GM13976 (cell line): ENCODE data around the gene PLLP.

Source experiments
- DNase-seq: peaks from one replicate; pipeline ENCODE4 v3.0.0; 2012; ENCODE audit warnings: low spot score
- in situ Hi-C: fragments of 300-500 bp; cut with MboI; formaldehyde crosslinking; loops from one replicate; pipeline ENCODE4 v1.12.0; 2022; ENCODE audit warnings: low sequenced_read_pairs, mixed read lengths, inconsistent platforms; ENCODE audit not compliant: unreplicated experiment
- TF ChIP-seq, protein P1 (sequence below): IDR thresholded peaks from 2 replicates; pipeline ENCODE4 v1.5.1; 2012; ENCODE audit warnings: borderline replicate concordance, mild to moderate bottlenecking; ENCODE audit not compliant: insufficient read depth; ENCODE audit errors: extremely low read depth, missing control alignments, control extremely low read depth

Gene PLLP

DNA sequence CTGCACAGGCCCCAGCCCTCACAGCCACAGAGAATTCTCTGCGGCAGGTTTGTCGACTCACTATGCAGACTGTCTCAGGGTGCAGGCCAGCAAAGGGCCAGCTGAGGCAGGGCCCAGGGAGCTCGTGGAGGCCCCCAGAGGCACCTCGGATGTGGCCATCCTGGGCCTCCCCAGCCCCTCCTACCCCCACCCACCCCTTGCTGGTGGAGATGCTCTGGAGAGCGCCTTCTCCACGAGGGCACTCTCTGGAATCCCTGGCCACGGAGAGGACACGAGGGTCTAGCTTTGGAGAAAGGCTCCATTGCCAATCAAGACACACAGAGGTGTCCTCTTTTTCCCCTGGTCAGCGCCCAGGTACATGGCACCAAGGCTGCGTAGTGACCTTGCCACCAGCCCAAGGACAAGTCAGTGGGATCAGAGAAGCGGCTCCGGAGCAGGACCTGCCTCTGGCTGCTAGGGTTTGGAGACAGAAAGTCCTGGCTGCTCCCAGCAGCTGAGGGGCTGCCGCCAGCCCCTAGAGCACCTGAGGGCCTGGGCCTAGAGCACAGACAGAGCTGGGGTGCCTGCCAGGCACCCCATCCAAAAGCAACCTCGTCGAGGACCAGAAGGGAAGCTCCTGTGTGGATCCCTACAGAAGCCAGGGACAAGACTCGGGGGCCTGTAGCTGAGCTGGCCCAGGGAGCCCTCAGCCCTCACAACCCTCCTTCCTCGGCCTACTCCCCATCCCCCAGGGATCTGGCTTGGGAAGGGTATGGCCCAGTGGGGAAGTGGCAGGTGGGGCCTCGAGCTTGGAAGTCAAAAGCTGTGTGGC is 20.7 kb downstream of the PLLP start:
- in situ Hi-C loops = no loop called here
- TF ChIP-seq, protein P1, sequence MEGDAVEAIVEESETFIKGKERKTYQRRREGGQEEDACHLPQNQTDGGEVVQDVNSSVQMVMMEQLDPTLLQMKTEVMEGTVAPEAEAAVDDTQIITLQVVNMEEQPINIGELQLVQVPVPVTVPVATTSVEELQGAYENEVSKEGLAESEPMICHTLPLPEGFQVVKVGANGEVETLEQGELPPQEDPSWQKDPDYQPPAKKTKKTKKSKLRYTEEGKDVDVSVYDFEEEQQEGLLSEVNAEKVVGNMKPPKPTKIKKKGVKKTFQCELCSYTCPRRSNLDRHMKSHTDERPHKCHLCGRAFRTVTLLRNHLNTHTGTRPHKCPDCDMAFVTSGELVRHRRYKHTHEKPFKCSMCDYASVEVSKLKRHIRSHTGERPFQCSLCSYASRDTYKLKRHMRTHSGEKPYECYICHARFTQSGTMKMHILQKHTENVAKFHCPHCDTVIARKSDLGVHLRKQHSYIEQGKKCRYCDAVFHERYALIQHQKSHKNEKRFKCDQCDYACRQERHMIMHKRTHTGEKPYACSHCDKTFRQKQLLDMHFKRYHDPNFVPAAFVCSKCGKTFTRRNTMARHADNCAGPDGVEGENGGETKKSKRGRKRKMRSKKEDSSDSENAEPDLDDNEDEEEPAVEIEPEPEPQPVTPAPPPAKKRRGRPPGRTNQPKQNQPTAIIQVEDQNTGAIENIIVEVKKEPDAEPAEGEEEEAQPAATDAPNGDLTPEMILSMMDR = no peak
- DNase-seq = no peak

- TF ChIP-seq, protein P1 = no peak
- in situ Hi-C loops = no loop called here
- no peak for DNase-seq
These were observed 21.5 kb downstream of the PLLP start for GRCh38 chr16:57262841-57263540.

DNA sequence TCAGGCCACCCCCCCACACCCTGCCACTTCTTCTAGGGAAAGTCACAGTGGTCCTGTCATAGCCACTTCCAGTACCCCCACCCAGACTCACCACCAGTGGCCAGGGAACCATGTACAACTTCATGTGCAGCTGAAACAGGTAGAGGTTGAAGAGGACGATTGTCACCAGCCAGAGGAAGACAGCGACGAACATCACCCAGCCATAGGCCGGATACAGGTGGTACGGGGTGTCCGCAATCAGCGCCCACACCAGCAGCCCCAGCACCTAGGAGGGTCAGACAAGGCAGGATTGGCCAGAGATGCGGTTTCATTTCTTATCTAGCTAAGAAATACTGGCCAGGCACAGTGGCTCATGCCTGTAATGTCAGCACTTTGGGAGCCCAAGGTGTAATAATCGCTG is 22.7 kb downstream of the PLLP start:
- TF ChIP-seq, protein P1 = no peak
- in situ Hi-C loops = no loop called here

DNA sequence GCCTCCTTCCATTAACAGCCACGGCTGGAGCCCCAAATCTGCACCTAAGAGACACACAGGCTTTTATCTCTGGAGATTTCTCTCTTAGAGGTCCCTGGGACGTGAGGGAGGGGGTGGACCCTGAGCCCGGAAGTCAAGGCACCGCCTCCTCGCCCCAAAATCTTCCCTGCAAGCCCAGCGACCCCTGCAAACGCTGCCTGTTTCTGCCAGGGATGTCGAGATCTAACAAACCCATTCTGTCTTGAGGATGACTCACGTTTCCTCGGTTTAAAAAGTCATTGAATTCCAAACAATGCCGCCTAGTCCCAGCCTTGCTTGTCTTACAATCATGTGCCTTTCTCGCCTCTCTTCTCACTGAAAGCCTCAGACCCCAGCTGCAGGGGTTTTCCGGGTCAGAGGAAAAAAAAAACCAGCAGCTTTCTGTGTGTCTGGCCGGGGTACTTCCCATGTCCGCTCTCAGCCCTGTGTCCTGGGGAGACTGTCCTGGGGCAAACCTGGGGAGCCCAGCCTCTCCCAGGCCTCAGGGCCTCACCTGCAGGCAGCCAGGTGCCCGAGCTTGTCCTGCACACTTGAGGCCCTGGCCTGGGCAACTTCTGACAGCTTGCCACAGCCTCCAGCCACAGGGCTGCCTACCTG is 24.1 kb downstream of the PLLP start:
- TF ChIP-seq, protein P1 = no peak
- in situ Hi-C loops = no loop called here

More for the DNA sequence above, 22.7 kb downstream of the PLLP start:
- no peak for DNase-seq

GRCh38 chr16:57258910-57259475 is 25.5 kb downstream of the PLLP start:
- no peak for DNase-seq
- in situ Hi-C loops = no loop called here
- TF ChIP-seq, protein P1 = no peak

More for the DNA sequence above, 24.1 kb downstream of the PLLP start:
- DNase-seq = peak; percentile 79

- TF ChIP-seq, protein P1 = no peak
- no peak for DNase-seq
- in situ Hi-C loops = no loop called here
These were observed 26.1 kb downstream of the PLLP start for GRCh38 chr16:57258226-57258909.
